ENCODE data around the gene CCDC69.
A peak's percentile ranks its signal among the peaks of the same experiment; 100 is the strongest.
"Not testable (repeated sequence)": the region's sequence is repeated elsewhere in the genome, so short reads cannot be mapped to it uniquely, and the experiment has no call there.

Gene CCDC69

DNA sequence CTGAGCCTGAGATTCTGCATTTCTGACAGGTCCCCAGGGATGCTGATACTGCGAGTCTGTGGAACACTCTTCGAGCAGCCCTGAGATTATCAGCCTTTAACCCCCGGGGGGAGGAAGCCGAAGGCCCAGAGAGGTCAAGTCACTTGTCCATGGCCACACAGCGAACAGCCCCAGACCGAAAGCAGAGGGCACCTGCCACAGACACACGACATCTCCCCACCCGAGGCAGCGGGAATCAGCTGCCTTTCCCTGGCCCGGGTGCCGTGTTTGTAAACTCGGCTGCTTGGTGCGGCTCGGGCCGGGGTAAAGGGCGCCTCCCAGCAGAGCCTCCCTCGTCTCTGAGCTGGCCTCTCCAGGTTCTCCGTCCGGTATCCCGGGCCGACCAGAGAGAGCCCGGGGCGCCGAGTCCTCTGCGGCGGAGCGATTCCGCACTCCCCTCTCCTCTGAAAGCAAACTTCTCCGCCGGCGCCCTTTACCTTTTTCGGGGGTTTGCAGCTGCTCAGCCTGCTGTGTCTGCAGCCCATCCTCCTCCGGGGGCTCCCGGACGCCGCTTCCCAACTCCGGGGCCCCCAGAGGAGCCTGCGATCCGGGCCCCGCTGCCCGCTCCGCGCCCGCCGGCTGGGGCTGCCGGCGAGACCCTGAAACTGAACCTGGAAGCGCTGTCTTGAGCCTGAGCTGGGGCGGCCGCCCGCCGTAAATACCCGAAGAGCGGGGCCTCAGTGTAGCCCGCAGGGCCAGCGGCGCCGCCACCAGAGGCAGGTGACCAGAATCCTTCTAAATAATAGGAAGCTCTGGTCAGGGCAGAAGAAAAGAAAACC is at the start of gene CCDC69:
TSS of gene CCDC69 (minus strand) at position 646 of the 818 bp plus-strand sequence. CDS start at position 524, 122 bp downstream.
- DNase-seq: peak; percentile 76 to 80

DNA sequence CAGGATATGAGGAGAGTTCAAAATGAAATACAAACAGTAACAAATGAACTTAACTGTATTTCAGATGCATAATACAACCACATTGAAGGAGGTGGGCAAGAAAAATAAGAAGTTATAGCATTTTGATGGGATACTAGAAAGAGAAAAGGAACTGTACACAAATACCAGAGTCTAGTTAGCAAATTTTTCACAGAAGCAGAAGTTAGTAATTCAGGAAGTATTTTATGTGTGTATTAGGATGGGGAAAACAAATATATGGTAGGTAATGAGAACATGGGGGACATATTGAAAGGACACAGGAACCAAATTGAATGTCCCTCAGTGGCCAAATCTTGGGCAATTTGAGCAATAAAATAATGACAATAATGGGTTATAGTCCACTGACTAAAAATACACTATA is 47.4 kb upstream of the CCDC69 start:
- no peak for DNase-seq

DNA sequence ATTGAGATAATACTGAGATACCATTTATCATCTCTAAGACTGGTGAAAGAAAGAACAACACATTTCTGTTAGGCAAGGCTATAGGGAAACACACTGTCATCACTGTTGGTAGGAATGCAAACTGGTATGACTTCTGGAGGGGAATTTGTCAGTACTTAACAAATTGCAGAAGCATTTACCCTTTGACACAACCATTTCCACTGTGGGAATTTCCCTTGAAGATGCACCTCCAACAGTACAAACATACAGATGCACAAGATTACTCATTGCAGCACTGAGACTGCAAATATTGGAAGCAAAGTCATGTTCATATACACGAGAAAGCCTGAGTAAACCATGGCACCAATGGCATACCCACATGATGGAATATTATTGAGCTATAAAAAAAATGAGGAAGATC is 46.7 kb upstream of the CCDC69 start:
- no peak for DNase-seq

DNA sequence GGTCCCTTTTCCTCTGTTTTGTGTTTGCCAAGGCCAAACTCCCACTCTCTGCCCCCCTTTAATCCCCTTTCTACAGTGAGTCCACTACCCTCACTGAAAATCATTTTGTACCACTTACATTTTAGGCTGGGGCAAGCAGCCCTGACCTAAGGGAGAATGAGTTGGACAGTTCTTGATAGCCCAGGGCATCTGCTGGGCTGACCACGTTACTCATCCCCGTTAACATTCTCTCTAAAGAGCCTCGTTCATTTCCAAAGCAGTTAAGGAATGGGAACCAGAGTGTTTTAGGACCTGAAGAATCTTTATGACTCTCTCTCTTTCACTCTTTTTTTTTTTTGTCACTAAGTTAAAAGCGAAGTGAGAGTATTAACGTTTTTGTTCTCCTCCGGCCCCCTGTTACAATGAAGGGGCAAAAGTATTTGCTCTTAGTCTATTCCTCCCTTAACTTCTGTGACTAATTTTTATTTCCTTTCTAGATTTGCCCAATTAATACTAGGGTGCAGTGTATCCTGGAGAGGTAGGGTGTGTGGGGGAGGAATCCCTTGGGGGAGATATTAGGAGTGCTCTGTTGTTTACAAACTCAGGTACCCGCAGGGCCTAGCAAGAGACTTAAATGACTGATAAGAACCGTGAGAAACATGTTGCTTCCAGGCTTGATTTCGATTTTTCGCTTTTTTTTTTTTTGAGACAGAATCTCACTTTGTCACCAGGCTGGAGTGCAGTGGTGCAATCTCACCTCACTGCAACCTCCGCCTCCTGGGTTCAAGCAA is 43.8 kb upstream of the CCDC69 start:
- no peak for DNase-seq

- peak; percentile 49 to 53 for DNase-seq
Measured at GRCh38 chr5:151264113-151264512, 40.2 kb upstream of the CCDC69 start.

DNA sequence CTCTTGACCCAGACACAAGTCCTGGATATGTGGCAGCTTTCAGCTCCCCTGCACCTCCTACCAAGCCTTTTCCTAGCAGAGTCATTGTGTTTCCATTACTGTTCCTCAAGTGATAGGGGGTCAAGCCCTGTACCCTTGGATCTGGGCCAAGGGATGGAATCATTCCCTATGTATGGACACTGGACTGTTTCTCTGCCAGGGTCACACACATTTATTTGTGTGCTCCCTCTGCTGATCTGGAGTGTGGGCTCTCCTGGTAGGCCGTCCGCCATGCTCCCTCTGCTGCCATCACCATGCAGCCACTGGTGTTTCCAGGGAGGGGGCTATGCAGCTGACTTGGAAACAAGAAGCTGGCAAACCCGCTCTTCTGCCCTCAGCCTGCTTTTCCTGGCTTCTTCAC is 38.6 kb upstream of the CCDC69 start:
- DNase-seq: no peak

GRCh38 chr5:151259931-151260330 is 36.0 kb upstream of the CCDC69 start:
- no peak for DNase-seq

DNA sequence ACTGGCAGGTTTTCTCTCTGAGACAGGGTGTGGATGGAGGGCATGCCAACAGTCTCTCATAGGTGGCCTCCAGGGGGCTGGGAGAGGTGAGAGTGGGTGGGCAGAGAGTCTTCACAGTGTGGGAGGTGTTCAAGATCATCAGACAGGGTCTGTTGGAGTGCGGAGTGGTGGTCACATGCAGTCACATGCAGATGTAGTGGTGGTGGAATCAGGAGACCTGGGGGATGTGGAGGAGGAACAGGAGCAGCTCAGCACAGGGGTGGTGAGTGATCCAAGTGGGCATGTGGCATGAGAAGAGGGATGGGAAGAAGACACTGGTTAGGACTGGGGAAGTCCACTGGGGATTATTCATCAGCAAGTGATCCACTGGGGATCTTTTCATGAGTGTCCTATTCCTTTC is 34.9 kb upstream of the CCDC69 start:
- DNase-seq: no peak

DNA sequence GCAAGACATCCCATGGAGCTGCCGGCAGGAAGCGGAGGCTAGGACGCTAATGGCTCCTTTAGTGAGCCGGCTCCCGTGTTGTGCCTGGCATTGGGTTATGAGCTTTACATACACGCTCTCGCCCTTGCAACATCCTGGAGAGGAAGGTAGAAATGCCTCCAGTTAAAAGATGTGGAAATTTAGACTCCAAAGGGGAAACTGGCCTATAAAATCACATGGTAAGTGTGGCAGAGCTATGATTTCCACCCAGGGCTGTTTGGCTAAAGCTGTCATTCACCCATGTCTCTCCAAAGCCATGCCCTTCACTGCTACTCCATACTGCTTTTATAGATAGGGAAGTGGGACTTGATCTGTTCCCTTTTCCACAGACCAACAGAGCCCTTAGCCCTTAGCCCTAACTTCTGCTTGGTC is 34.3 kb upstream of the CCDC69 start:
- DNase-seq: no peak

- DNase-seq: no peak
Measured at GRCh38 chr5:151257731-151258181, 33.9 kb upstream of the CCDC69 start.

GRCh38 chr5:151255621-151256286 is 31.9 kb upstream of the CCDC69 start:
- no peak for DNase-seq

GRCh38 chr5:151254990-151255389 is 31.1 kb upstream of the CCDC69 start:
- DNase-seq: not testable (repeated sequence)

- DNase-seq: no peak
Measured at GRCh38 chr5:151254556-151254955, 30.7 kb upstream of the CCDC69 start.

GRCh38 chr5:151253605-151253950 is 29.7 kb upstream of the CCDC69 start:
- DNase-seq: no peak

- DNase-seq: peak; percentile 99
Measured at GRCh38 chr5:151252762-151253604, 29.1 kb upstream of the CCDC69 start, which contains the start of gene GM2A. GM2A (plus strand) TSS chr5:151253185; CDS start chr5:151253217, 32 bp downstream.

GRCh38 chr5:151251621-151252020 is 27.7 kb upstream of the CCDC69 start:
- DNase-seq: no peak

GRCh38 chr5:151251001-151251551 is 27.2 kb upstream of the CCDC69 start:
- DNase-seq: peak; percentile 49 to 51

DNA sequence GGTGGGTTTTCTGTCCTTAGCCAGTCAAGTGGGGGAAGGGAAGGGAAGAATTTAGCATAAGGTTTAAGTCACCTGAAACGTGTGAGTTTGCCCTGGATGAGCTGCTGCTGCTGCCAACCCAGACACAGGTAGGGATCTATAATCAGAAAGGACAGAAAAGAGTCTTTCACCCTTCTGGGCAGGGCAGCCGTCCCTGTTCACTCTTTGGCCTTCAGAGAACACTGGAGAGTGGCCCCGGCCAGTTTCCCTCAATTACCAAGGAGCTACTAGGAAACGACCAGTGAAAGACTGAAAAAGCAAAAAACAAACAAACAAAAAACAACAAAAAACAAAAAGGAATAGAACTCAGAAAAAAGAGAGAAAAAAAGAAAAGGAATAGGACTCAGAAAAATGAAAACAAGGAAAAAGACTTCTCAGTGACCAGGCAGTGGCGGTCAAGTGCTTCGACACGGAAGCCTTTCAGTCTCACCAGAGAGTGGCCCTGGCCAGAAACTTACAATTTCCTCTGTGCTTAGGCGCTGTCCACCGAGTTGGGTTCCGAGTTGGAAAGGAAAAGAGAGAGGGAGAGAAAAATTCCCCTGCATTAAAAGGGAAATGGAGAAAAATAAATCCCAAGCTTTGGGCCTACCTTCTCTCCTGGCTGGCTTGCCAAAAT is 26.6 kb upstream of the CCDC69 start:
- no peak for DNase-seq

DNA sequence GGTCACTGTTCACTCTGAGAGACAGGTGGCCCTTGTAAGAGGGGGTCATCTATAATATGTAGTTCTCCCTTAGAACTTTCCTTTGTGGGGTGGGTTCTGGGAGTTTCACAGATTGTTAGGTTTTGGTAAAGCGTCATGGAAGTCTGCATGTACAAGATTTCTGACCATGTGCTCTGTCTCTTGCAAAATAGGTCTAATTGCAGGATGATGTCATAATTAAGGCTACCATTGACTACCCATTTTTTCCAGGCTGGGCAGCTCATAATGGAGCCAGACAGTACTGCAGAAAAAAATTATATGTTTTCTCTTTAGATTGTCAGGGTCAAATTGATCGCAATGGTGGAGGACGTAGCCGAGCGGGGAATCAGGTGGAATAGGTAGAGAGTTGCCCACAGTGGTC is 25.4 kb upstream of the CCDC69 start:
- no peak for DNase-seq

GRCh38 chr5:151248651-151249050 is 24.8 kb upstream of the CCDC69 start:
- DNase-seq: no peak

GRCh38 chr5:151245680-151246219 is 21.9 kb upstream of the CCDC69 start:
- DNase-seq: no peak

Measured in activated T-cell treated with anti-CD3 and anti-CD28 coated beads, Interleukin-2, amount 50 U/mL, for 48 hours (primary cell).